ENCODE measurements around the gene ARHGAP21. TPM values are rescaled to one million over a fixed set of nuclear protein-coding genes. Genes with fewer than 3 reads are reported as not detected.

The ARHGAP21 gene
- polyA plus RNA-seq, 1 donor (not counting 4 experiments of a cell fraction or from before 2014, with no cell fraction given), result 78.5 TPM

DNA sequence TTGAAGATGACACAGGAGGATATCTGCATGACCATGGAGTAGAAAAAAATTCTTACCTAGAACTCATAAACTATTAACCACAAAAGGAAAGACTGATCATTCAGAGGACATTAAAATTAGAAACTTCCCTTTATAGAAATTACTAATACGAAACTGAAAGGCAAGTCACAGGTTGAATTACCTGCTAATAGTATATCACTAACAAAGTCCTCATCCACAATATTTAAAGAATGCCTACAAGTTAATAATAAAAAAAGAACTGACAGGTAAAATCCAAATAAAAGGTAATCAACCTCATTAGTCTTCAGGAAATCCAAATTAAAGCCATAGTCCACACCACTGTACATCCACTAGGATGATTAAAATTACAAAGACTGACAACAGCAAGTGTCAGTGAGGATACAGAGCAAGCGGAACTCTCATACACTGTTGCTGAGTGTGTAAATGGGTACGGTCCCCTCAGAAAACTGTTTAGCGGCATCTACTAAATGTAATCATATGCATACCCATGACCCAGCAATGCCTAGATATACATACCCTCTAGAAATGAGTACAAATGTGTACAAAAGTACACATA, 71.2 kb downstream of the ARHGAP21 start:
- Histone ChIP-seq H3K9me3 (ENCODE audit: control insufficient read depth, low read depth, low read length) (no peaks in the 10 kb centered on the region), H3K4me3 (ENCODE audit: control insufficient read depth in 2 of 3, extremely low read depth in 1 of 3, insufficient read depth in 2 of 3, low read depth in 1 of 3, low read length in 3 of 3) (no peak overlapping the region), H2AFZ (ENCODE audit: control insufficient read depth, low read length) (no peak overlapping the region), H3K79me2 (ENCODE audit: control insufficient read depth, insufficient read depth, low read length) (peaks cover 18% of the 10 kb centered on the region), H4K20me1 (ENCODE audit: control insufficient read depth, extremely low read depth, insufficient read depth, low read length) (no peaks in the 10 kb centered on the region), H3K27me3 (ENCODE audit: control insufficient read depth, extremely low read depth, insufficient read depth, low read length) (no peaks in the 10 kb centered on the region), H3K36me3 (ENCODE audit: control insufficient read depth in 2 of 2, extremely low read depth in 1 of 2, insufficient read depth in 2 of 2, low read length in 2 of 2) (peaks cover 0 to 3% of the 10 kb centered on the region in 2 experiments), H3K9me1 (ENCODE audit: control insufficient read depth, extremely low read depth, insufficient read depth, low read length) (no peaks in the 10 kb centered on the region), H3K4me1 (ENCODE audit: control insufficient read depth, extremely low read depth, insufficient read depth, low read length) (no peaks in the 10 kb centered on the region), H3K4me2 (ENCODE audit: control insufficient read depth, extremely low read depth, insufficient read depth, low read depth, low read length) (no peak overlapping the region), H3K27ac (ENCODE audit: control insufficient read depth, insufficient read depth, low read length) (no peak overlapping the region), H3K9ac (ENCODE audit: control insufficient read depth, extremely low read depth, insufficient read depth, low read length) (no peak overlapping the region)
- FAIRE-seq (no peak), DNase-seq (ENCODE audit: low read depth, low spot score) (no peak)
- TF ChIP-seq EZH2 (IDR thresholded peaks at IDR 0.05; ENCODE audit: low read length), result no peak
- TF ChIP-seq, protein P1, sequence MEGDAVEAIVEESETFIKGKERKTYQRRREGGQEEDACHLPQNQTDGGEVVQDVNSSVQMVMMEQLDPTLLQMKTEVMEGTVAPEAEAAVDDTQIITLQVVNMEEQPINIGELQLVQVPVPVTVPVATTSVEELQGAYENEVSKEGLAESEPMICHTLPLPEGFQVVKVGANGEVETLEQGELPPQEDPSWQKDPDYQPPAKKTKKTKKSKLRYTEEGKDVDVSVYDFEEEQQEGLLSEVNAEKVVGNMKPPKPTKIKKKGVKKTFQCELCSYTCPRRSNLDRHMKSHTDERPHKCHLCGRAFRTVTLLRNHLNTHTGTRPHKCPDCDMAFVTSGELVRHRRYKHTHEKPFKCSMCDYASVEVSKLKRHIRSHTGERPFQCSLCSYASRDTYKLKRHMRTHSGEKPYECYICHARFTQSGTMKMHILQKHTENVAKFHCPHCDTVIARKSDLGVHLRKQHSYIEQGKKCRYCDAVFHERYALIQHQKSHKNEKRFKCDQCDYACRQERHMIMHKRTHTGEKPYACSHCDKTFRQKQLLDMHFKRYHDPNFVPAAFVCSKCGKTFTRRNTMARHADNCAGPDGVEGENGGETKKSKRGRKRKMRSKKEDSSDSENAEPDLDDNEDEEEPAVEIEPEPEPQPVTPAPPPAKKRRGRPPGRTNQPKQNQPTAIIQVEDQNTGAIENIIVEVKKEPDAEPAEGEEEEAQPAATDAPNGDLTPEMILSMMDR (optimal IDR thresholded peaks at IDR 0.05 in 1 of 3, IDR thresholded peaks at IDR 0.05 in 1 of 3, conservative IDR thresholded peaks at IDR 0.05 in 1 of 3; ENCODE audit: extremely low read depth in 1 of 3, insufficient read depth in 2 of 3, low read length in 3 of 3), result no peak
- dilution Hi-C loops (cut with MboI; ENCODE audit: extremely low pct_ligation_motif_present, low sequenced_read_pairs), result no loop called here

DNA sequence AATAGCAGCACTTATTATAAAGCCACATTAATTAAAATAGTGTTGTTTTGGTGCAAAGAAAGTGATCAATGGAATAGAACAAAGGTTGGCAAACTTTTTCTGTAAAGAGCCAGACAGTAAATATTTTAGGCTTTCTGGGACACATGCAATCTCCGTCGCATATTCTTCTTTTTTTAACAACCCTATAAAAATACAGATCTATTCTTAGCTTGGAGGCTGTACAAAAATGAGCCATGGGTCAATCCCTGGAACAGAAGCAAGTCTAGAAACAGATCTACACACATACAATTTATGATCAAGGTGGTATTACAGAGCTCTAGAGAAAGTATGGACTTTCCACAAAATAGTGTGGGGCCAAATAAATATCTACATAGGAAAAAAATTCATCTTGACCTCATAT, 71.8 kb downstream of the ARHGAP21 start:
- no peaks in the 10 kb centered on the region for H3K4me1 ChIP-seq (ENCODE audit: control insufficient read depth, extremely low read depth, insufficient read depth, low read length)
- peaks cover 0 to 3% of the 10 kb centered on the region in 2 experiments for H3K36me3 ChIP-seq (ENCODE audit: control insufficient read depth in 2 of 2, extremely low read depth in 1 of 2, insufficient read depth in 2 of 2, low read length in 2 of 2)
- H3K27ac ChIP-seq (ENCODE audit: control insufficient read depth, insufficient read depth, low read length), result no peak overlapping the region
- H3K79me2 ChIP-seq (ENCODE audit: control insufficient read depth, insufficient read depth, low read length), result peaks cover 18% of the 10 kb centered on the region
- no peak overlapping the region for H3K4me3 ChIP-seq (ENCODE audit: control insufficient read depth in 2 of 3, extremely low read depth in 1 of 3, insufficient read depth in 2 of 3, low read depth in 1 of 3, low read length in 3 of 3)
- H3K27me3 ChIP-seq (ENCODE audit: control insufficient read depth, extremely low read depth, insufficient read depth, low read length), result no peaks in the 10 kb centered on the region
- H4K20me1 ChIP-seq (ENCODE audit: control insufficient read depth, extremely low read depth, insufficient read depth, low read length), result no peaks in the 10 kb centered on the region
- TF ChIP-seq EZH2 (IDR thresholded peaks at IDR 0.05; ENCODE audit: low read length), result no peak
- TF ChIP-seq, protein P1 (optimal IDR thresholded peaks at IDR 0.05 in 1 of 3, IDR thresholded peaks at IDR 0.05 in 1 of 3, conservative IDR thresholded peaks at IDR 0.05 in 1 of 3; ENCODE audit: extremely low read depth in 1 of 3, insufficient read depth in 2 of 3, low read length in 3 of 3), result no peak
- no peak overlapping the region for H2AFZ ChIP-seq (ENCODE audit: control insufficient read depth, low read length)
- H3K9me1 ChIP-seq (ENCODE audit: control insufficient read depth, extremely low read depth, insufficient read depth, low read length), result no peaks in the 10 kb centered on the region
- FAIRE-seq (no peak), DNase-seq (ENCODE audit: low read depth, low spot score) (no peak)
- H3K9ac ChIP-seq (ENCODE audit: control insufficient read depth, extremely low read depth, insufficient read depth, low read length), result no peak overlapping the region
- dilution Hi-C loops (cut with MboI; ENCODE audit: extremely low pct_ligation_motif_present, low sequenced_read_pairs), result no loop called here
- no peak overlapping the region for H3K4me2 ChIP-seq (ENCODE audit: control insufficient read depth, extremely low read depth, insufficient read depth, low read depth, low read length)
- H3K9me3 ChIP-seq (ENCODE audit: control insufficient read depth, low read depth, low read length), result no peaks in the 10 kb centered on the region
